Thoracic aorta (tissue), 2 donors: Measurements from ENCODE around the gene LGALS7. TPM values are rescaled to one million over a fixed set of nuclear protein-coding genes. Genes with fewer than 3 reads are reported as not detected.
"Not testable (repeated sequence)": the region's sequence is repeated elsewhere in the genome, so short reads cannot be mapped to it uniquely, and the experiment has no call there.

ENCODE experiments used
- ATAC-seq: fragments of 150-250 bp; one replicate; pipeline ENCODE4 v1.8.0; 2017; ENCODE audit warnings: low read depth; ENCODE audit not compliant: insufficient number of reproducible peaks, low FRiP score
- DNase-seq: peaks from one replicate; pipeline ENCODE4 v3.0.0-alpha.2; 2020; ENCODE audit warnings: low spot score
- H3K27ac ChIP-seq, 2 donors: fragments of 200-600 bp; sonication (generic); 1 replicate in 1 of 2; 2 replicates in 1 of 2; pipeline ENCODE4 v1.5.1; 2016; ENCODE audit warnings: mild to moderate bottlenecking in 2 of 2, moderate library complexity in 2 of 2
- H3K27me3 ChIP-seq: fragments of 200-600 bp; sonication (generic); replicated peaks from 2 replicates; pipeline ENCODE4 v1.6.0; 2016; ENCODE audit warnings: mild to moderate bottlenecking; ENCODE audit not compliant: insufficient read depth
- H3K36me3 ChIP-seq: fragments of 200-600 bp; sonication (generic); one replicate; pipeline ENCODE4 v1.5.1; 2016
- H3K4me1 ChIP-seq, 2 donors: fragments of 200-600 bp; sonication (generic); 1 replicate in 1 of 2; 2 replicates in 1 of 2; pipeline versions ENCODE4 v1.5.1 to v1.6.0; 2016; ENCODE audit warnings: low read depth in 2 of 2, mild to moderate bottlenecking in 1 of 2; ENCODE audit not compliant: control insufficient read depth in 1 of 2
- H3K4me3 ChIP-seq: fragments of 200-600 bp; sonication (generic); 2 replicates; pipeline ENCODE4 v1.5.1; 2016; ENCODE audit warnings: mild to moderate bottlenecking
- H3K9me3 ChIP-seq: fragments of 200-600 bp; sonication (generic); 2 replicates; pipeline ENCODE4 v1.5.1; 2016
- total RNA-seq, 2 donors: library from RNA; depleted of rRNA; stranded (reverse); fragments of >200 nt; gene quantifications; one replicate each; pipeline versions ENCODE4 v1.1.0 to v1.2.3, GENCODE V29; 2016
- TF ChIP-seq, protein P1 (sequence below): fragments of 200-600 bp; sonication (generic); IDR thresholded peaks from one replicate; pipeline ENCODE4 v1.5.1; 2019; ENCODE audit warnings: antibody characterized with exemption

The LGALS7 gene
- total RNA-seq, 2 donors from 2014 or later, result not detected

DNA sequence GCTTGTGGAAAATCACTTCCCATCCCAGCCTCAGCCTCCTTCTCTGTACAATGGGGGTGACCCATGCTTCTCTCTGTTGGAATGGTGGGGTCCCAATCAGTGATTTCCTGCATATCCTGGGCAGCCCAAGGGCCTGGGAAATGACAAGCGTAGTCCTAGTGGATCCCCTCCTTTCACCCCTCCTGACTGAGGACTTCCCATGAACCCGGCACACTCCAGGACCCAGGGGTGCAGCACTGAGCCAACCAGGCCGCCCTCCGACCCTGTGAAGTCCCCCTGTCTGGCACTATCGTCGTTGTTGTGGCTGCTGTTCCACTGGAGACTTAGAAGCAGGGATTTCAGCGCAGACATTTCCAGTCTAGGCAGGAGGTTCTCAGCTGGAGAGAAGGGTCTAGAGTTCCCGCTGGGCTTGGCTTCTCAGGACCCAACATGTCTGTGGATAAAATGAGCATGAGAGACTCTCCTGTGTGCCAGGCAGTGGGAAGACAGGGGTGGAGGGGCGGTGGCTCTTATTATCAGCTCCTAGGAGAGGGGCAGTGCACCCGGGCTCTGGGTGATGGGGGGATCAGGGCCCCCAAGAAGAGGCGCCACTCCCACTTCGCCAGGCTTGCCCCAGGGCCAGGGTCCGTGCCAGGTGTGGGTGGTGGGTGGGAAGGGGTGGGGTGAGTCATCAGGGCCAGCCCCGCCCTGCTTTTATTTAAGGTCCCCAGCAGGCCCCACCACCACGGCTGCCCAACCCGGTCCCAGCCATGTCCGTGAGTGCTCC is 15.3 kb upstream of the LGALS7 start, which contains the start of gene LGALS7B:
Gene LGALS7B, plus strand, starts transcription at position 723 of the 766 bp plus-strand sequence. Its CDS starts 27 bp downstream, at position 750.
- TF ChIP-seq, protein P1, sequence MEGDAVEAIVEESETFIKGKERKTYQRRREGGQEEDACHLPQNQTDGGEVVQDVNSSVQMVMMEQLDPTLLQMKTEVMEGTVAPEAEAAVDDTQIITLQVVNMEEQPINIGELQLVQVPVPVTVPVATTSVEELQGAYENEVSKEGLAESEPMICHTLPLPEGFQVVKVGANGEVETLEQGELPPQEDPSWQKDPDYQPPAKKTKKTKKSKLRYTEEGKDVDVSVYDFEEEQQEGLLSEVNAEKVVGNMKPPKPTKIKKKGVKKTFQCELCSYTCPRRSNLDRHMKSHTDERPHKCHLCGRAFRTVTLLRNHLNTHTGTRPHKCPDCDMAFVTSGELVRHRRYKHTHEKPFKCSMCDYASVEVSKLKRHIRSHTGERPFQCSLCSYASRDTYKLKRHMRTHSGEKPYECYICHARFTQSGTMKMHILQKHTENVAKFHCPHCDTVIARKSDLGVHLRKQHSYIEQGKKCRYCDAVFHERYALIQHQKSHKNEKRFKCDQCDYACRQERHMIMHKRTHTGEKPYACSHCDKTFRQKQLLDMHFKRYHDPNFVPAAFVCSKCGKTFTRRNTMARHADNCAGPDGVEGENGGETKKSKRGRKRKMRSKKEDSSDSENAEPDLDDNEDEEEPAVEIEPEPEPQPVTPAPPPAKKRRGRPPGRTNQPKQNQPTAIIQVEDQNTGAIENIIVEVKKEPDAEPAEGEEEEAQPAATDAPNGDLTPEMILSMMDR, result no peak
- ATAC-seq, result no peak
- no peaks in the 10 kb centered on the region for H3K27me3 ChIP-seq
- H3K27ac ChIP-seq, result no peak within 1 kb of the TSS
- H3K4me1 ChIP-seq, result peaks cover 0 to 3% of the 10 kb centered on the region in 2 donors
- H3K9me3 ChIP-seq, result no peaks in the 10 kb centered on the region
- H3K36me3 ChIP-seq, result no peaks in the 10 kb centered on the region
- DNase-seq, result no peak
- no peak within 1 kb of the TSS for H3K4me3 ChIP-seq

DNA sequence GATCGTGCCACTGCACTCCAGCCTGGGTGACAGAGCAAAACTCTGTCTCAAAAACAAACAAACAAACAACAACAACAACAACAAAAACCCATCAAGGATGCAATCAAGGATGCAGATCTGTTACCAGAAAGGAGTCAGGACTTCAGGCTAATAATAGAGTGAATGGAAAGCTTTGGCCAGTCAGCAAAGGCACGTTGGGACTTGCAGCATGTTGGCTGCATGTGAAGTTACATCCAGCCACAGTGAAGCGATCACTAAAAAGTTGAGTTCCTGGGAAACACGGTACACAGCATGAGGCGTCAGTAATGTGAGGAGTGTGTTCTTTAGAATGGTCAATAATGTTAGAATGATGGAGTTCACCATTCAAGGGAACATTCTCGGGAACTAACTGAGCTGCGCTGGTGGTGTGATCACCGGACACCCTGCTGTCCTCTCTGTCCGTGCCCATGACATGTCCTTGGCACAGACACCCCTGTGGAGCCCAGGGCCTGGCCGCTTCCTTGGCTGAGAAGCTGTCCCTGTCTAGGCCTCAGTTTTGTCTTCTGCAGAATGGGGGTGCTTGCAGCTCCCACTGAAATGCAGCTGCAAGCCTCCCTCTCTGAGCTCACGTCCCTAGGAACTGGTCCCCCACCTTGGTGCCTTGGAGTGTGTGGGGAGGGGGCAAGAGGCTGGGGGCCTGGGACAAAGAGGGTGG is 13.4 kb upstream of the LGALS7 start:
- DNase-seq, result no peak
- no peaks in the 10 kb centered on the region for H3K9me3 ChIP-seq
- no peak overlapping the region for H3K27ac ChIP-seq
- TF ChIP-seq, protein P1, result no peak
- ATAC-seq, result no peak
- no peak overlapping the region for H3K4me3 ChIP-seq
- H3K36me3 ChIP-seq, result no peaks in the 10 kb centered on the region
- H3K27me3 ChIP-seq, result no peaks in the 10 kb centered on the region
- no peaks in the 10 kb centered on the region for H3K4me1 ChIP-seq

DNA sequence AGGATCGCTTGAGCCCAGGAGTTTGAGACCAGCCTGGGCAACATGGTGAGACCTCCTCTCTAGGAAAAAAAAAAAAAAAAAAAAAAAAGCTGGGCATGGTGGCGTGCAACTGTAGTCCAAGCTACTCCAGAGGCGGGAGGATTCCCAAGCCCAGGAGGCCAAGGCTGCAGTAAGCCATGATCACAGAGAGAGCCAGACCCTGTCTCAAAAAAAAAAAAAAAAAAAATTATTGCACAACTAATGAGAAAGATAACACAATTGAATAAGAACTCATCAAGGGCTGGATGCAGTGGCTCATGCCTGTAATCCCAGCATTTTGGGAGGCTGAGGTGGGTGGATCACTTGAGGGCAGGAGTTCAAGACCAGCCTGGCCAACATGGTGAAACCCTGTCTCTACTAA is 12.7 kb upstream of the LGALS7 start:
- not testable (repeated sequence) for H3K4me1 ChIP-seq, H3K27me3 ChIP-seq, H3K9me3 ChIP-seq, ATAC-seq, H3K27ac ChIP-seq, DNase-seq, H3K4me3 ChIP-seq, H3K36me3 ChIP-seq

DNA sequence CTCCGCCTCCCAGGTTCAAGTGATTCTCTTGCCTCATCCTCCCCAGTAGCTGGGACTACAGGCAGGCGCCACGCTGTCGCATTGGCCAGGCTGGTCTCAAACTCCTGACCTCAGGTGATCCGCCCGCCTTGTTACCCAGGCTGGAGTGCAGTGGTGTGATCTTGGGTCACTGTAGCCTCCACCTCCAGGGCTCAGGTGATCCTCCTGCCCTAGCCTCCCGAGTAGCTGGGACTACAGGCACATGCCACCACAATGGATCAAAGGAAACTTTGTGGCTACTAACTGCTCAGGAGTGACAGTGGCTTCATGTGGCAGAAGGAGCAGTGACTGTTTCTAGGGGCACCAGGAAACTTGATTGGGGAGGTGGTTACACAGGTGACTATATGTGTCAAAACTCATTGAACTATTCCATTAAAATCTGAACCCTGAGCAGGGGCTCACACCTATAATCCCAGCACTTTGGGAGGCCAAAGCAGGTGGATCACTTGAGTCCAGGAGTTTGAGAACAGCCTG is 11.9 kb upstream of the LGALS7 start:
- DNase-seq, result no peak
- no peaks in the 10 kb centered on the region for H3K4me1 ChIP-seq
- no peaks in the 10 kb centered on the region for H3K36me3 ChIP-seq
- TF ChIP-seq, protein P1, result no peak
- H3K9me3 ChIP-seq, result no peaks in the 10 kb centered on the region
- no peak overlapping the region for H3K4me3 ChIP-seq
- no peak for ATAC-seq
- H3K27me3 ChIP-seq, result no peaks in the 10 kb centered on the region
- H3K27ac ChIP-seq, result no peak overlapping the region

DNA sequence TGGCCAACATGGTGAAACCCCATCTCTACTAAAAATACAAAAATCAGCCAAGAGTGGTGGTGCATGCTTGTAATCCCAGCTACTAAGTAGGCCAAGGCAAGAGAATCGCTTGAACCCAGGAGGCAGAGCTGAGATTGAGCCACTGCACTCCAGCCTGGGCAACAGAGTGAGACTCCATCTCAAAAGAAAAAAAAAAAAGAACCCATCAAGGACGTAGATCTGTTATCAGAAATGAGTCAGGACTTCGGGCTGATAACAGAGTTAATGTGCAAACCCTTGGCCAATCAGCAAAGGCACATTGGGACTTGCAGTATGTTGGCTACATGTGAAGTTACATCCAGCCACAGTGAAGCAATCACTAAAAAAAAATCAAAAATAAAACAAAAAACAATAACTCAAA is 10.9 kb upstream of the LGALS7 start:
- H3K4me1 ChIP-seq, result no peaks in the 10 kb centered on the region
- no peak overlapping the region for H3K27ac ChIP-seq
- ATAC-seq, result no peak
- no peak for DNase-seq
- no peaks in the 10 kb centered on the region for H3K36me3 ChIP-seq
- H3K27me3 ChIP-seq, result no peaks in the 10 kb centered on the region
- no peak overlapping the region for H3K4me3 ChIP-seq
- no peaks in the 10 kb centered on the region for H3K9me3 ChIP-seq
- TF ChIP-seq, protein P1, result no peak

DNA sequence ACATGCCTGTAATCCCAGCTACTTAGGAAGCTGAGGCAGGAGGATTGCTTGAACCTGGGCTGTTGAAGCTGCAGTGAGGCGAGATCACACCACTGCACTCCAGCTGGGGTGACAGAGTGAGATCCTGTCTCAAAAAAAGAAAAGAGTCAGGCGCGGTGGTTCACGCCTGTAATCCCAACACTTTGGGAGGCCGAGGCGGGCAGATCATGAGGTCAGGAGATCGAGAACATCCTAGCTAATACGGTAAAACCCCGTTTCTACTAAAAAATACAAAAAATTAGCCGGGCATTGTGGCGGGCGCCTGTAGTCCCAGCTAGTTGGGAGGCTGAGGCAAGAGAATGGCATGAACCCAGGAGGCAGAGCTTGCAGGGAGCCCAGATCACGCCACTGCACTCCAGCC is 8.9 kb upstream of the LGALS7 start:
- H3K4me3 ChIP-seq, H3K27me3 ChIP-seq, DNase-seq, H3K9me3 ChIP-seq, ATAC-seq, H3K4me1 ChIP-seq, H3K27ac ChIP-seq, H3K36me3 ChIP-seq: not testable (repeated sequence)
